A549 (cell line): ENCODE data around the gene GLP2R. TPM values are rescaled to one million over a fixed set of nuclear protein-coding genes. Genes with fewer than 3 reads are reported as not detected.

Source experiments
- ATAC-seq, 2 experiments: fragments of 200-7000 bp in 1 of 2; fragments of >200 bp in 1 of 2; cut with Nextera tagmentation in 1 of 2; cut with Tn5 transposase in 1 of 2; 3 replicates each; pipeline versions ENCODE4 v1.8.0 to v1.9.1; 2018 to 2020; ENCODE audit warnings: mild to moderate bottlenecking in 1 of 2, moderate library complexity in 1 of 2
- CTCF ChIA-PET: fragments of 300-600 bp; sonication (Branson Sonifier 250); formaldehyde crosslinking; extraction: SDS; loops from one replicate; lab custom pipeline; 2021; ENCODE audit warnings: antibody characterized with exemption, inconsistent platforms; lab: Yijun Ruan, JAX
- POLR2A ChIA-PET: fragments of 350-600 bp; formaldehyde crosslinking; extraction: SDS; loops from one replicate; lab custom pipeline; 2021; ENCODE audit warnings: antibody characterized with exemption, inconsistent platforms; lab: Yijun Ruan, JAX
- DNase-seq, 2 experiments: peaks; one replicate each; pipeline versions ENCODE4 v3.0.0 to v3.0.0-alpha.2; 2011 to 2016; ENCODE audit warnings: low read depth in 1 of 2, low spot score in 1 of 2
- FAIRE-seq: peaks from 2 replicates; lab custom pipeline; 2011; peaks lifted over from hg19 to GRCh38; lab: Jason Lieb, UNC
- H3K27ac ChIP-seq, 2 experiments: fragments of >200 bp; sonication (Bioruptor Twin); formaldehyde crosslinking; 3 replicates each; pipeline ENCODE4 v1.5.1; 2016 to 2017
- H3K4me1 ChIP-seq: fragments of >200 bp; sonication (Bioruptor Twin); formaldehyde crosslinking; 3 replicates; pipeline ENCODE4 v1.6.1; 2016
- H3K4me2 ChIP-seq: fragments of >200 bp; sonication (Bioruptor Twin); formaldehyde crosslinking; 3 replicates; pipeline ENCODE4 v1.6.1; 2016
- H3K4me3 ChIP-seq: fragments of >200 bp; sonication (Bioruptor Twin); formaldehyde crosslinking; 3 replicates; pipeline ENCODE4 v1.5.1; 2016
- H3K9me3 ChIP-seq: fragments of >200 bp; sonication (Bioruptor Twin); formaldehyde crosslinking; 3 replicates; pipeline ENCODE4 v1.6.1; 2016
- BHLHE40 ChIP-seq: IDR thresholded peaks from 2 replicates; pipeline ENCODE4 v1.6.1; 2012; ENCODE audit warnings: low read depth, low read length, inconsistent platforms
- CHD2 ChIP-seq: fragments of 150-350 bp; IDR thresholded peaks from 2 replicates; pipeline ENCODE4 v1.6.1; 2014; ENCODE audit warnings: low read length; ENCODE audit not compliant: partially characterized antibody
- CHD4 ChIP-seq: fragments of 200-600 bp; sonication (generic); IDR thresholded peaks from 2 replicates; pipeline ENCODE4 v1.6.1; 2016; ENCODE audit warnings: antibody characterized with exemption, mild to moderate bottlenecking, borderline replicate concordance
- ESRRA ChIP-seq: fragments of 150-350 bp; IDR thresholded peaks from 2 replicates; pipeline ENCODE4 v1.6.1; 2014; ENCODE audit warnings: mild to moderate bottlenecking, low read length, borderline replicate concordance
- FOSL2 ChIP-seq, 2 experiments: fragments of 450-650 bp in 1 of 2; fragments of >200 bp in 1 of 2; sonication (Bioruptor Twin) in 1 of 2; formaldehyde crosslinking; IDR thresholded peaks; 2 replicates each; pipeline versions ENCODE4 v1.5.0 to v1.6.1; 2016 to 2020; ENCODE audit warnings: mild to moderate bottlenecking in 1 of 2, moderate library complexity in 1 of 2
- FOXS1 ChIP-seq: fragments of 250-450 bp; sonication (Bioruptor Pico); IDR thresholded peaks from 2 replicates; pipeline ENCODE4 v1.5.0; 2020; ENCODE audit warnings: mild to moderate bottlenecking, moderate library complexity
- HDAC2 ChIP-seq: fragments of 200-600 bp; sonication (generic); IDR thresholded peaks from 2 replicates; pipeline ENCODE4 v1.6.1; 2016
- HOXA7 ChIP-seq: fragments of 250-450 bp; sonication (Bioruptor Pico); IDR thresholded peaks from 2 replicates; pipeline ENCODE4 v1.5.0; 2020; ENCODE audit warnings: mild to moderate bottlenecking, moderate library complexity
- JUN ChIP-seq, 2 experiments: fragments of >200 bp; sonication (Bioruptor Twin); formaldehyde crosslinking; IDR thresholded peaks; 2 replicates in 1 of 2; 3 replicates in 1 of 2; pipeline ENCODE4 v1.6.1; 2016 to 2017
- KDM5A ChIP-seq: fragments of 200-600 bp; sonication (generic); IDR thresholded peaks from 2 replicates; pipeline ENCODE4 v1.6.1; 2016; ENCODE audit warnings: antibody characterized with exemption, mild to moderate bottlenecking
- MAFK ChIP-seq: fragments of 450-650 bp; IDR thresholded peaks from 2 replicates; pipeline ENCODE4 v1.6.1; 2014; ENCODE audit not compliant: partially characterized antibody
- MAZ ChIP-seq: fragments of 150-350 bp; IDR thresholded peaks from 2 replicates; pipeline ENCODE4 v1.6.1; 2014; ENCODE audit warnings: antibody characterized with exemption, low read depth, low read length, borderline replicate concordance
- PHF8 ChIP-seq: fragments of 200-600 bp; sonication (generic); IDR thresholded peaks from 2 replicates; pipeline ENCODE4 v1.6.1; 2016; ENCODE audit warnings: low read depth, mild to moderate bottlenecking, antibody characterized with exemption, moderate library complexity, borderline replicate concordance
- POLR2AphosphoS2 ChIP-seq: conservative IDR thresholded peaks from 2 replicates; pipeline ENCODE4 v1.6.1; 2012; ENCODE audit warnings: low read length, improper control_type of control experiment, inconsistent platforms
- RARB ChIP-seq: fragments of 250-450 bp; sonication (Bioruptor Pico); IDR thresholded peaks from 2 replicates; pipeline ENCODE4 v1.8.0; 2021; ENCODE audit warnings: mild to moderate bottlenecking, moderate library complexity
- RFX5 ChIP-seq: fragments of 450-650 bp; IDR thresholded peaks from 2 replicates; pipeline ENCODE4 v1.7.1; 2014; ENCODE audit warnings: antibody characterized with exemption, mild to moderate bottlenecking, moderate library complexity
- RNF2 ChIP-seq: fragments of 200-600 bp; sonication (generic); IDR thresholded peaks from 2 replicates; pipeline ENCODE4 v1.6.1; 2016; ENCODE audit warnings: low read depth, mild to moderate bottlenecking, antibody characterized with exemption, moderate library complexity, borderline replicate concordance
- TP53 ChIP-seq: fragments of 250-450 bp; sonication (Bioruptor Pico); IDR thresholded peaks from 2 replicates; pipeline ENCODE4 v1.5.0; 2021; ENCODE audit warnings: mild to moderate bottlenecking, moderate library complexity
- ZNF302 ChIP-seq: fragments of 250-450 bp; sonication (Bioruptor Pico); IDR thresholded peaks from 2 replicates; pipeline ENCODE4 v1.9.0; 2021; ENCODE audit warnings: inconsistent platforms, mild to moderate bottlenecking, moderate library complexity
- whole genome bisulfite sequencing: methylation state at CpG from one replicate; pipeline ENCODE4 v1.1.6; 2017; ENCODE audit errors: missing lambda C conversion rate; 5-methylcytosine and 5-hydroxymethylcytosine counted together
- polyA plus RNA-seq, 4 experiments: library from polyadenylated mRNA; depleted of rRNA in 3 of 4; stranded (reverse); fragments of >200 nt; fragmentation: RNase III in 1 of 4; extraction: RNeasy Plus Mini Kit Qiagen cat#74134 plus additional on column Dnase treatment in 1 of 4; gene quantifications; 2 replicates in 3 of 4; 3 replicates in 1 of 4; pipeline ENCODE4 v1.2.3, GENCODE V29; 2011 to 2017
- TF ChIP-seq, protein P1 (sequence below): fragments of >200 bp; sonication (Bioruptor Twin); formaldehyde crosslinking; IDR thresholded peaks from 3 replicates; pipeline ENCODE4 v1.6.1; 2016
- TF ChIP-seq, protein P2 (sequence below): fragments of 150-350 bp; IDR thresholded peaks from 2 replicates; pipeline ENCODE4 v1.6.1; 2014; ENCODE audit warnings: low read depth, mild to moderate bottlenecking, low read length
- TF ChIP-seq, protein P3 (sequence below): IDR thresholded peaks from 2 replicates; pipeline ENCODE4 v1.6.1; 2012; ENCODE audit warnings: low read depth, borderline replicate concordance
- TF ChIP-seq, protein P4 (sequence below): fragments of >200 bp; sonication (Bioruptor Twin); formaldehyde crosslinking; IDR thresholded peaks from 3 replicates; pipeline ENCODE4 v1.5.1; 2016

Gene GLP2R
- polyA plus RNA-seq, 2 of the 4 experiments (the other 2 are of a cell fraction), result 27.9 to 48.7 TPM

DNA sequence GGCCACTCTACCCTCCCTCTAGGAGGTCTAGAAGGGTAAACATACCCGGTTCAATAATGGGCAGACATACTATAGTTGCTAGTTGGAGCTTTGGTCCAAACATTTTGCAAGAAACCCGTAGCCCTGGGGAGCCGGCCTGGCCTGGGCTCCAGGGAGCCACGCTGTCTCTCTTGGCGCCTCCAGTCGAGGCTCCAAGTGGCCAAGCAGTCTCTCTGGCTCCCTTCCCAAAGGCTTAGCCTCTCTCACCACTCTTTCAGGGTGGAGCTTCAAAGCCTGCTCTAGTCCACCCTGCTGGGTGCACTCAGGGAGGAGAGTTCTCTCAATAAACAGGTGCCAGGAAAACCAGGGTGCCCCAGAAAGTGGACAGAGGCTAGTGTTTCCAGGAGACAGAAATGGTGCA lies 47.1 kb downstream of the GLP2R start:
- peaks cover 6% of the 10 kb centered on the region; the same call in 2 of the 3 replicates for H3K4me1 ChIP-seq
- no peaks in the 10 kb centered on the region for H3K9me3 ChIP-seq
- H3K4me2 ChIP-seq, result no peak overlapping the region
- ATAC-seq, result no peak
- ChIA-PET CTCF (interaction anchor here (0.6 to 1.8 kb wide), 10 partner anchors 13 to 444 kb away, joined by 3 to 7 read pairs (median 4); no protein-coding TSS in a partner anchor), POLR2A (no interaction called here)
- TF ChIP-seq TP53 (CRISPR knock-in tag) (no peak), CHD2 (no peak), HDAC2 (no peak), JUN (IDR thresholded peaks at IDR 0.05) (no peak)
- TF ChIP-seq, protein P1, sequence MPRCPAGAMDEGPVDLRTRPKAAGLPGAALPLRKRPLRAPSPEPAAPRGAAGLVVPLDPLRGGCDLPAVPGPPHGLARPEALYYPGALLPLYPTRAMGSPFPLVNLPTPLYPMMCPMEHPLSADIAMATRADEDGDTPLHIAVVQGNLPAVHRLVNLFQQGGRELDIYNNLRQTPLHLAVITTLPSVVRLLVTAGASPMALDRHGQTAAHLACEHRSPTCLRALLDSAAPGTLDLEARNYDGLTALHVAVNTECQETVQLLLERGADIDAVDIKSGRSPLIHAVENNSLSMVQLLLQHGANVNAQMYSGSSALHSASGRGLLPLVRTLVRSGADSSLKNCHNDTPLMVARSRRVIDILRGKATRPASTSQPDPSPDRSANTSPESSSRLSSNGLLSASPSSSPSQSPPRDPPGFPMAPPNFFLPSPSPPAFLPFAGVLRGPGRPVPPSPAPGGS, result no peak
- FAIRE-seq, result no peak
- no peak overlapping the region for H3K4me3 ChIP-seq
- H3K27ac ChIP-seq, result peak overlapping the region in 1 of 2 experiments; percentile 32; a peak in 1 of 6 replicates
- DNase-seq, result no peak
- 58% methylated on average over 6 of the region's 6 CpGs for WGBS

DNA sequence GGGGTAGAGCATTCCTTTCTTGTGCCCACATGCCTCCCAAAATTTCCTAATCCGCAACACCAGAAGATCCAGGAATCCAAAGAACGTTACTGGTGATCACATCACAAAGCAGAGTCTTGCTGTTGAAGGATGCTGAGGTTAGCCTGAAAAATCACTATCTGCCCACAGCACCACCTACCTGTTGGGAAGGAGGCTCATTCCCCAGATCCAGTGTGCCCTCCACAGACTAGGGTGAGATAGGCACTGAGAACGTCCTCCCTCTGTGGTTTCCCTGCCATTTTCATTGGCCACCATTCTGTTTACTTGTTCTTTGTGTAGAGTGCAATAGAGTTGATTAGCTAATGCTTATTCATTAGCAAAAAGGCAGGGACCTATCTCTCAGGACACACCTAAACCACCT lies 49.0 kb downstream of the GLP2R start:
- WGBS, result 80% methylated on average over 3 of the region's 3 CpGs
- peak; percentile 56 for FAIRE-seq

DNA sequence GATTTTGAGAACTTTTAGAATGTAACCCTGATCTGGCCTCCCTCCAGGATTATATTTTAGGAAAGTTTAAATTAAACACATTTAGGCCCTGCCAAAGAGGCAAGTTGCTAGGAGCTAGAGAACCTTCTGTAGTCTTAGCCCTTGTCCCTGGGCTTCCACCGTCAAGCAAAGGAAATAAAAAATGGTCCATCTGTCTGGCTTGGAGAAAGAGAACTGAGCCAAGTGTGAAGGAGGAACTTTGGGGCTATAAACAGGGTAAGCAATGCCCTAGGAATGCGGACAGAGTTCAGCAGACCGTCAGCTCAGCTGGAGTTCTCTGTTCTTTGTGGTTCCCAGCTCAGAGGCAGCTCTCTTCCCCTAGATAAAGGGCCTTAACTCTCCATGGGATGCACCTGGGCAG lies 49.7 kb downstream of the GLP2R start:
- peak overlapping the region; percentile 43 to 52; a peak in 4 of 6 replicates for H3K27ac ChIP-seq
- ChIA-PET POLR2A (no interaction called here), CTCF (interaction anchor here (1.0 to 1.2 kb wide), 4 partner anchors 9 to 130 kb away, joined by 3 to 4 read pairs (median 3); no protein-coding TSS in a partner anchor)
- H3K9me3 ChIP-seq, result no peaks in the 10 kb centered on the region
- H3K4me1 ChIP-seq, result peaks cover 21% of the 10 kb centered on the region
- FAIRE-seq (peak; percentile 13), DNase-seq (no peak), ATAC-seq (peak in 1 of 2 experiments; percentile 58; a peak in 2 of 6 replicates)
- H3K4me2 ChIP-seq, result no peak overlapping the region
- no peak overlapping the region for H3K4me3 ChIP-seq
- WGBS, result 64% methylated on average over 3 of the region's 3 CpGs
- no peak for TF ChIP-seq RNF2
- TF ChIP-seq RARB (CRISPR knock-in tag), result no peak
- TF ChIP-seq KDM5A, result no peak
- TF ChIP-seq ZNF302 (CRISPR knock-in tag), result no peak
- TF ChIP-seq CHD4, result no peak
- no peak for TF ChIP-seq MAFK
- no peak for TF ChIP-seq ESRRA
- no peak for TF ChIP-seq RFX5
- TF ChIP-seq PHF8, result no peak
- no peak for TF ChIP-seq HOXA7
- TF ChIP-seq, protein P2, sequence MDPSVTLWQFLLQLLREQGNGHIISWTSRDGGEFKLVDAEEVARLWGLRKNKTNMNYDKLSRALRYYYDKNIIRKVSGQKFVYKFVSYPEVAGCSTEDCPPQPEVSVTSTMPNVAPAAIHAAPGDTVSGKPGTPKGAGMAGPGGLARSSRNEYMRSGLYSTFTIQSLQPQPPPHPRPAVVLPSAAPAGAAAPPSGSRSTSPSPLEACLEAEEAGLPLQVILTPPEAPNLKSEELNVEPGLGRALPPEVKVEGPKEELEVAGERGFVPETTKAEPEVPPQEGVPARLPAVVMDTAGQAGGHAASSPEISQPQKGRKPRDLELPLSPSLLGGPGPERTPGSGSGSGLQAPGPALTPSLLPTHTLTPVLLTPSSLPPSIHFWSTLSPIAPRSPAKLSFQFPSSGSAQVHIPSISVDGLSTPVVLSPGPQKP, result no peak
- TF ChIP-seq, protein P3, sequence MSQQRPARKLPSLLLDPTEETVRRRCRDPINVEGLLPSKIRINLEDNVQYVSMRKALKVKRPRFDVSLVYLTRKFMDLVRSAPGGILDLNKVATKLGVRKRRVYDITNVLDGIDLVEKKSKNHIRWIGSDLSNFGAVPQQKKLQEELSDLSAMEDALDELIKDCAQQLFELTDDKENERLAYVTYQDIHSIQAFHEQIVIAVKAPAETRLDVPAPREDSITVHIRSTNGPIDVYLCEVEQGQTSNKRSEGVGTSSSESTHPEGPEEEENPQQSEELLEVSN, result no peak
- no peak for TF ChIP-seq BHLHE40
- no peak for TF ChIP-seq FOXS1 (CRISPR knock-in tag)

More for the DNA sequence above, 49.0 kb downstream of the GLP2R start:
- DNase-seq, result peak in 1 of 2 experiments; percentile 38
- TF ChIP-seq, protein P4, sequence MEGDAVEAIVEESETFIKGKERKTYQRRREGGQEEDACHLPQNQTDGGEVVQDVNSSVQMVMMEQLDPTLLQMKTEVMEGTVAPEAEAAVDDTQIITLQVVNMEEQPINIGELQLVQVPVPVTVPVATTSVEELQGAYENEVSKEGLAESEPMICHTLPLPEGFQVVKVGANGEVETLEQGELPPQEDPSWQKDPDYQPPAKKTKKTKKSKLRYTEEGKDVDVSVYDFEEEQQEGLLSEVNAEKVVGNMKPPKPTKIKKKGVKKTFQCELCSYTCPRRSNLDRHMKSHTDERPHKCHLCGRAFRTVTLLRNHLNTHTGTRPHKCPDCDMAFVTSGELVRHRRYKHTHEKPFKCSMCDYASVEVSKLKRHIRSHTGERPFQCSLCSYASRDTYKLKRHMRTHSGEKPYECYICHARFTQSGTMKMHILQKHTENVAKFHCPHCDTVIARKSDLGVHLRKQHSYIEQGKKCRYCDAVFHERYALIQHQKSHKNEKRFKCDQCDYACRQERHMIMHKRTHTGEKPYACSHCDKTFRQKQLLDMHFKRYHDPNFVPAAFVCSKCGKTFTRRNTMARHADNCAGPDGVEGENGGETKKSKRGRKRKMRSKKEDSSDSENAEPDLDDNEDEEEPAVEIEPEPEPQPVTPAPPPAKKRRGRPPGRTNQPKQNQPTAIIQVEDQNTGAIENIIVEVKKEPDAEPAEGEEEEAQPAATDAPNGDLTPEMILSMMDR, result peak; percentile 8; the same call in 1 of the 3 replicates
- TF ChIP-seq FOSL2 (IDR thresholded peaks at IDR 0.05) (no peak), FOSL2 (CRISPR knock-in tag; IDR thresholded peaks at IDR 0.05) (no peak), HDAC2 (no peak), RFX5 (no peak), MAZ (no peak), POLR2AphosphoS2 (no peak)
- TF ChIP-seq, protein P2, result no peak
- TF ChIP-seq, all 56 proteins: peak for 1
- no peaks in the 10 kb centered on the region for H3K9me3 ChIP-seq
- CTCF ChIA-PET, result interaction anchor here (0.7 to 1.8 kb wide), 7 partner anchors 8 to 147 kb away, joined by 3 to 6 read pairs (median 4); no protein-coding TSS in a partner anchor
- H3K4me1 ChIP-seq, result peaks cover 14% of the 10 kb centered on the region; the same call in 2 of the 3 replicates
- ATAC-seq, result peak; percentile 45 to 73; a peak in 3 of 6 replicates
- POLR2A ChIA-PET, result no interaction called here
- H3K4me2 ChIP-seq, result no peak overlapping the region
- H3K27ac ChIP-seq, result peak overlapping the region in 1 of 2 experiments; percentile 52; a peak in 4 of 6 replicates
- H3K4me3 ChIP-seq, result no peak overlapping the region
